Kidney epithelial cell (primary cell): ENCODE results near the gene TENM4. TPM values are rescaled to one million over a fixed set of nuclear protein-coding genes. Genes with fewer than 3 reads are reported as not detected.

ENCODE experiments used
- DNase-seq: peaks from one replicate; pipeline ENCODE4 v3.0.0-alpha.2; 2010; ENCODE audit warnings: low read depth
- H3K27me3 ChIP-seq: 2 replicates; pipeline ENCODE4 v1.6.0; 2011; ENCODE audit warnings: low read length; ENCODE audit not compliant: control insufficient read depth, insufficient read depth
- H3K36me3 ChIP-seq: 2 replicates; pipeline ENCODE4 v1.5.1; 2011; ENCODE audit warnings: low read length; ENCODE audit not compliant: control insufficient read depth, insufficient read depth
- H3K4me3 ChIP-seq: 2 replicates; pipeline ENCODE4 v1.5.1; 2011; ENCODE audit warnings: low read depth, mild to moderate bottlenecking, control low read depth, low read length
- CTCF ChIP-seq: IDR thresholded peaks from 2 replicates; pipeline ENCODE4 v1.5.1; 2011; ENCODE audit warnings: mild to moderate bottlenecking, moderate library complexity, low read length, control low read depth, inconsistent platforms; ENCODE audit not compliant: insufficient read depth, poor library complexity, severe bottlenecking
- total RNA-seq: library from RNA; depleted of rRNA; stranded (reverse); fragments of >200 nt; gene quantifications from 2 replicates; pipeline ENCODE4 v1.2.3, GENCODE V29; 2015

Gene TENM4
- total RNA-seq, 1 donor from 2014 or later: 35.3 TPM

DNA sequence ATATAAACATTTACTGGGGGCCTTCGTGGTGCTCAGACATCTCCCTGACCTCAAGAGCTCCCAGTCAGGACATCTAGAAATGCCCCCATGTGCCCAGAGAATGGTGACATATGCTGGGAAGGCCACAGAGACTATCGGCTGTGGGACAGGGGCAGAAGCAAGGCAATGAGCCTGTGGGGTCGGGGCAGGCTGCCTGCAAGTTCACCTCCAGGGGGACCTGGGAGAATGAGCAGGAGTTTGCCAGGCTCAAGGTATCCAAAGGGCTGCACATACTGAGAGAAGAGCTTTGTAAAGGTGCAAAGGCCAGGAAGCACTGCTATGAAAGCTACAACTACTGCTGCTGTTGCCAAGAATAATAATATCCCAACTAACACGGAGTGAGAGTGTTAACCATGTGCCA lies 233.9 kb downstream of the TENM4 start:
- Histone ChIP-seq H3K4me3 (no peak overlapping the region), H3K27me3 (no peaks in the 10 kb centered on the region), H3K36me3 (no peaks in the 10 kb centered on the region)
- DNase-seq: no peak
- no peak for TF ChIP-seq CTCF

- no peaks in the 10 kb centered on the region for H3K27me3 ChIP-seq
- DNase-seq: no peak
- no peak for TF ChIP-seq CTCF
- H3K4me3 ChIP-seq: no peak overlapping the region
- H3K36me3 ChIP-seq: no peaks in the 10 kb centered on the region
Measured at GRCh38 chr11:79205786-79206185, 235.0 kb downstream of the TENM4 start.

- TF ChIP-seq CTCF: no peak
- H3K4me3 ChIP-seq: no peak overlapping the region
- H3K36me3 ChIP-seq: no peaks in the 10 kb centered on the region
- peak; percentile 35 for DNase-seq
- no peaks in the 10 kb centered on the region for H3K27me3 ChIP-seq
Measured at GRCh38 chr11:79201677-79202347, 239.0 kb downstream of the TENM4 start.

DNA sequence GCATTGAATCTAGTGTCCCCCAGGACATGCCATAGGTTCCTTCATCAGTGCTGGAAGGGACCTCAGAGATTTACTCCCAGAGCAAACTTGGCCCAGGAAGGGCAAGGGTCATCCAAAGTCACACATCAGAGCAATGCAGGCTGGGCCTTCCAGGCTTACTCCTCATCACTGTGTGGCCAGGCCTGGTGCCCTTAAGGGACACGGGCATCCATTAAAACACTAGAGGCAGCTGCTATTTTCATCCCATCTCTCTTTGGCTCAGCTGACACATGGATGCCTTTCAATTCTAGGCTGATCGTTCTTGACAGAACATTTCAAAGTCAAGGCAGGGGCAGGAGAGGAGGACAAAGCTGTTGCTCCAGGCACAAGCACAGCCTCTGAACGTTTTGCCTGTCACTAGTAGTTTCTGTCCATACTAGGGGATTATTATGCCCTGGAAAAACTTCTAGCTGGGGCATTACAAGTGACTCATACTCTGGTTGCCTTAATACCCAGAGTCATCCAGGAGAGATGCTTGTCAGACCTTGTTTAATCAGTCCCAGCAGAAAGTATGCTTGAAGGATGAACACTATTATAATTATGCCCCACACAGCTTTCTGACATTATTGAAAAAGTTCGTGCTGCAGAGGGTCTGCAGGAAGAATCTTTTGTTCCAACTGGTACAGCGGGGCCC lies 240.3 kb downstream of the TENM4 start:
- no peak for DNase-seq
- Histone ChIP-seq H3K36me3 (no peaks in the 10 kb centered on the region), H3K27me3 (no peaks in the 10 kb centered on the region), H3K4me3 (no peak overlapping the region)
- no peak for TF ChIP-seq CTCF

GRCh38 chr11:79199729-79200354 lies 241.0 kb downstream of the TENM4 start:
- DNase-seq: no peak

More at GRCh38 chr11:79199729-79200354, 241.0 kb downstream of the TENM4 start:
- H3K4me3 ChIP-seq: no peak overlapping the region
- H3K36me3 ChIP-seq: no peaks in the 10 kb centered on the region
- TF ChIP-seq CTCF: no peak
- H3K27me3 ChIP-seq: no peaks in the 10 kb centered on the region
